Suprapubic skin (tissue), 4 donors: ENCODE measurements around the gene RLN3.

Experiments used
- EP300 ChIP-seq: sonication (generic); formaldehyde crosslinking; IDR thresholded peaks from one replicate; pipeline ENCODE4 v1.6.1; 2017; ENCODE audit warnings: antibody characterized with exemption
- POLR2A ChIP-seq, 2 donors: fragments of 450-650 bp; IDR thresholded peaks; one replicate each; pipeline ENCODE4 v1.6.1; 2017; ENCODE audit warnings: antibody characterized with exemption in 2 of 2, mild to moderate bottlenecking in 2 of 2, moderate library complexity in 2 of 2
- POLR2AphosphoS5 ChIP-seq, 3 donors: sonication (generic); formaldehyde crosslinking; IDR thresholded peaks; one replicate each; pipeline ENCODE4 v1.6.1; 2017; ENCODE audit warnings: antibody characterized with exemption in 3 of 3
- TF ChIP-seq, protein P1 (sequence below), 2 donors: fragments of 200-600 bp in 1 of 2; fragments of 450-650 bp in 1 of 2; sonication (generic) in 1 of 2; IDR thresholded peaks; one replicate each; pipeline ENCODE4 v1.5.1; 2016 to 2019; ENCODE audit warnings: antibody characterized with exemption in 2 of 2, mild to moderate bottlenecking in 1 of 2, moderate library complexity in 1 of 2

DNA sequence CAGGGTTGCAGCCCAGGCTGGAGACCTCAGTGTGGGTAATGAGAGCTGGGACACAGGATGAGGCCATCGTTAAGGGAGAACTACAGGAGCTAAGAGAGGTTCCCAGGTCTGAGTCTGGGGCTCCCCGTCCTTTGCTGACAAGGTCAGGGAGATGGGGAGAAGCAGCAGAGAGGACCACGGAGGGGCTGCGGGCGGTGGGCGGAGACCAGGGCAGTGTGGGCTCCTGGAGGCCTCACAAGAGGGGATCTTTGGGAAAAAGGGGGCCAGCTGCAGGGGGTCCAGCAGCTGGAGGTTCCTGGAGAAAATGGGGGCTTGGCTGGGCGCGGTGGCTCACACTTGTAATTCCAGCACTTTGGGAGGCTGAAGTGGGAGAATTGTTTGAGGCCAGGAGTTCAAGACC, 37.9 kb upstream of the RLN3 start:
- TF ChIP-seq, protein P1, sequence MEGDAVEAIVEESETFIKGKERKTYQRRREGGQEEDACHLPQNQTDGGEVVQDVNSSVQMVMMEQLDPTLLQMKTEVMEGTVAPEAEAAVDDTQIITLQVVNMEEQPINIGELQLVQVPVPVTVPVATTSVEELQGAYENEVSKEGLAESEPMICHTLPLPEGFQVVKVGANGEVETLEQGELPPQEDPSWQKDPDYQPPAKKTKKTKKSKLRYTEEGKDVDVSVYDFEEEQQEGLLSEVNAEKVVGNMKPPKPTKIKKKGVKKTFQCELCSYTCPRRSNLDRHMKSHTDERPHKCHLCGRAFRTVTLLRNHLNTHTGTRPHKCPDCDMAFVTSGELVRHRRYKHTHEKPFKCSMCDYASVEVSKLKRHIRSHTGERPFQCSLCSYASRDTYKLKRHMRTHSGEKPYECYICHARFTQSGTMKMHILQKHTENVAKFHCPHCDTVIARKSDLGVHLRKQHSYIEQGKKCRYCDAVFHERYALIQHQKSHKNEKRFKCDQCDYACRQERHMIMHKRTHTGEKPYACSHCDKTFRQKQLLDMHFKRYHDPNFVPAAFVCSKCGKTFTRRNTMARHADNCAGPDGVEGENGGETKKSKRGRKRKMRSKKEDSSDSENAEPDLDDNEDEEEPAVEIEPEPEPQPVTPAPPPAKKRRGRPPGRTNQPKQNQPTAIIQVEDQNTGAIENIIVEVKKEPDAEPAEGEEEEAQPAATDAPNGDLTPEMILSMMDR (IDR thresholded peaks at IDR 0.05), result no peak
- TF ChIP-seq POLR2A (IDR thresholded peaks at IDR 0.05) (no peak), POLR2AphosphoS5 (IDR thresholded peaks at IDR 0.05) (no peak), EP300 (no peak)
